Keratinocyte (primary cell): Measurements from ENCODE around the gene CAPN2. TPM values are rescaled to one million over a fixed set of nuclear protein-coding genes. Genes with fewer than 3 reads are reported as not detected.

Source experiments
- DNase-seq: peaks from one replicate; pipeline ENCODE4 v3.0.0-alpha.2; 2011; ENCODE audit warnings: low read depth, missing footprints, low spot score
- FAIRE-seq: peaks from 2 replicates; lab custom pipeline; 2011; peaks lifted over from hg19 to GRCh38; lab: Jason Lieb, UNC
- H2AFZ ChIP-seq: 2 replicates; pipeline ENCODE4 v1.6.0; 2012; ENCODE audit warnings: low read length, control low read depth, inconsistent platforms; ENCODE audit not compliant: control insufficient read depth
- H3K27ac ChIP-seq: 2 replicates; pipeline ENCODE4 v1.5.1; 2011; ENCODE audit warnings: low read length; ENCODE audit not compliant: control insufficient read depth, insufficient read depth
- H3K27me3 ChIP-seq: 3 replicates; pipeline ENCODE4 v1.6.0; 2011; ENCODE audit warnings: low read length; ENCODE audit not compliant: control insufficient read depth, insufficient read depth; ENCODE audit errors: extremely low read depth
- H3K36me3 ChIP-seq, 2 experiments: 2 replicates in 1 of 2; 3 replicates in 1 of 2; pipeline ENCODE4 v1.5.1; 2011; ENCODE audit warnings: low read length in 2 of 2, mild to moderate bottlenecking in 1 of 2; ENCODE audit not compliant: control insufficient read depth in 2 of 2, insufficient read depth in 2 of 2; ENCODE audit errors: extremely low read depth in 1 of 2
- H3K4me1 ChIP-seq: 3 replicates; pipeline ENCODE4 v1.5.1; 2011; ENCODE audit warnings: low read length; ENCODE audit not compliant: control insufficient read depth, insufficient read depth; ENCODE audit errors: extremely low read depth
- H3K4me2 ChIP-seq: 3 replicates; pipeline ENCODE4 v1.6.0; 2011; ENCODE audit warnings: low read depth, low read length; ENCODE audit not compliant: control insufficient read depth, insufficient read depth; ENCODE audit errors: extremely low read depth
- H3K4me3 ChIP-seq, 3 experiments: fragments of 200-600 bp in 1 of 3; sonication (generic) in 1 of 3; 2 replicates in 2 of 3; 3 replicates in 1 of 3; pipeline ENCODE4 v1.5.1; 2011 to 2016; ENCODE audit warnings: low read length in 3 of 3, mild to moderate bottlenecking in 3 of 3, control low read depth in 2 of 3, inconsistent platforms in 1 of 3, low read depth in 1 of 3, mixed read lengths in 1 of 3, mixed run types in 1 of 3, moderate library complexity in 1 of 3; ENCODE audit not compliant: control insufficient read depth in 2 of 3, insufficient read depth in 2 of 3; ENCODE audit errors: extremely low read depth in 1 of 3
- H3K79me2 ChIP-seq: 2 replicates; pipeline ENCODE4 v1.6.0; 2012; ENCODE audit warnings: low read length; ENCODE audit not compliant: control insufficient read depth, insufficient read depth
- H3K9ac ChIP-seq: 3 replicates; pipeline ENCODE4 v1.6.0; 2011; ENCODE audit warnings: low read length; ENCODE audit not compliant: control insufficient read depth, insufficient read depth; ENCODE audit errors: extremely low read depth
- H3K9me1 ChIP-seq: 3 replicates; pipeline ENCODE4 v1.6.0; 2011; ENCODE audit warnings: low read length; ENCODE audit not compliant: control insufficient read depth, insufficient read depth; ENCODE audit errors: extremely low read depth
- H3K9me3 ChIP-seq: 2 replicates; pipeline ENCODE4 v1.5.1; 2012; ENCODE audit warnings: low read depth, low read length; ENCODE audit not compliant: control insufficient read depth
- H4K20me1 ChIP-seq: 3 replicates; pipeline ENCODE4 v1.6.0; 2011; ENCODE audit warnings: low read length; ENCODE audit not compliant: control insufficient read depth, insufficient read depth; ENCODE audit errors: extremely low read depth
- EZH2 ChIP-seq: IDR thresholded peaks from one replicate; pipeline ENCODE4 v1.6.1; 2012; ENCODE audit warnings: inconsistent platforms, mild to moderate bottlenecking, low read length, moderate library complexity
- dilution Hi-C: fragments of 300-500 bp; cut with MboI; formaldehyde crosslinking; loops from one replicate; pipeline ENCODE4 v1.7.0; 2020; ENCODE audit warnings: low sequenced_read_pairs; ENCODE audit not compliant: extremely low pct_ligation_motif_present
- polyA plus RNA-seq, 5 experiments: library from polyadenylated mRNA; depleted of rRNA in 3 of 5; stranded (reverse) in 3 of 5; stranded (forward) in 1 of 5; unstranded in 1 of 5; fragments of >200 nt; gene quantifications; 1 replicate in 1 of 5; 2 replicates in 3 of 5; 3 replicates in 1 of 5; pipeline versions ENCODE4 v1.2.1 to v1.2.3, GENCODE V29; 2011 to 2012; ENCODE audit warnings: missing spikeins in 2 of 5, low read depth in 1 of 5, low replicate concordance in 1 of 5
- TF ChIP-seq, protein P1 (sequence below), 3 experiments: IDR thresholded peaks in 1 of 3; conservative IDR thresholded peaks in 1 of 3; optimal IDR thresholded peaks in 1 of 3; 2 replicates in 2 of 3; 3 replicates in 1 of 3; pipeline versions ENCODE3 to v1.5.1; 2011; ENCODE audit warnings: low read length in 3 of 3, mild to moderate bottlenecking in 3 of 3, moderate library complexity in 2 of 3, control low read depth in 1 of 3, inconsistent platforms in 1 of 3; ENCODE audit not compliant: insufficient read depth in 2 of 3; ENCODE audit errors: extremely low read depth in 1 of 3

The CAPN2 gene
- polyA plus RNA-seq, 1 donor (not counting 4 experiments of a cell fraction or from before 2014, with no cell fraction given), result 366 TPM

- Histone ChIP-seq H3K79me2 (peaks cover 34% of the 10 kb centered on the region), H4K20me1 (peaks cover 8% of the 10 kb centered on the region), H3K9ac (no peak overlapping the region), H3K4me3 (no peak overlapping the region), H3K9me1 (peaks cover 2% of the 10 kb centered on the region), H3K27ac (peak overlapping the region; percentile 55), H3K36me3 (peaks cover 30 to 37% of the 10 kb centered on the region in 2 experiments), H3K4me1 (peaks cover 49% of the 10 kb centered on the region), H3K27me3 (no peaks in the 10 kb centered on the region), H2AFZ (no peak overlapping the region), H3K4me2 (peak overlapping the region; percentile 22), H3K9me3 (no peaks in the 10 kb centered on the region)
- FAIRE-seq (peak; percentile 88), DNase-seq (peak; percentile 85)
- TF ChIP-seq EZH2, result no peak
- TF ChIP-seq, protein P1, sequence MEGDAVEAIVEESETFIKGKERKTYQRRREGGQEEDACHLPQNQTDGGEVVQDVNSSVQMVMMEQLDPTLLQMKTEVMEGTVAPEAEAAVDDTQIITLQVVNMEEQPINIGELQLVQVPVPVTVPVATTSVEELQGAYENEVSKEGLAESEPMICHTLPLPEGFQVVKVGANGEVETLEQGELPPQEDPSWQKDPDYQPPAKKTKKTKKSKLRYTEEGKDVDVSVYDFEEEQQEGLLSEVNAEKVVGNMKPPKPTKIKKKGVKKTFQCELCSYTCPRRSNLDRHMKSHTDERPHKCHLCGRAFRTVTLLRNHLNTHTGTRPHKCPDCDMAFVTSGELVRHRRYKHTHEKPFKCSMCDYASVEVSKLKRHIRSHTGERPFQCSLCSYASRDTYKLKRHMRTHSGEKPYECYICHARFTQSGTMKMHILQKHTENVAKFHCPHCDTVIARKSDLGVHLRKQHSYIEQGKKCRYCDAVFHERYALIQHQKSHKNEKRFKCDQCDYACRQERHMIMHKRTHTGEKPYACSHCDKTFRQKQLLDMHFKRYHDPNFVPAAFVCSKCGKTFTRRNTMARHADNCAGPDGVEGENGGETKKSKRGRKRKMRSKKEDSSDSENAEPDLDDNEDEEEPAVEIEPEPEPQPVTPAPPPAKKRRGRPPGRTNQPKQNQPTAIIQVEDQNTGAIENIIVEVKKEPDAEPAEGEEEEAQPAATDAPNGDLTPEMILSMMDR (optimal IDR thresholded peaks at IDR 0.05 in 1 of 3, IDR thresholded peaks at IDR 0.05 in 1 of 3, conservative IDR thresholded peaks at IDR 0.05 in 1 of 3; ENCODE audit: extremely low read depth in 1 of 3, insufficient read depth in 2 of 3, low read length in 3 of 3), result no peak
- dilution Hi-C loops, result no loop called here
These were observed 29.5 kb downstream of the CAPN2 start for GRCh38 chr1:223741861-223742260.

DNA sequence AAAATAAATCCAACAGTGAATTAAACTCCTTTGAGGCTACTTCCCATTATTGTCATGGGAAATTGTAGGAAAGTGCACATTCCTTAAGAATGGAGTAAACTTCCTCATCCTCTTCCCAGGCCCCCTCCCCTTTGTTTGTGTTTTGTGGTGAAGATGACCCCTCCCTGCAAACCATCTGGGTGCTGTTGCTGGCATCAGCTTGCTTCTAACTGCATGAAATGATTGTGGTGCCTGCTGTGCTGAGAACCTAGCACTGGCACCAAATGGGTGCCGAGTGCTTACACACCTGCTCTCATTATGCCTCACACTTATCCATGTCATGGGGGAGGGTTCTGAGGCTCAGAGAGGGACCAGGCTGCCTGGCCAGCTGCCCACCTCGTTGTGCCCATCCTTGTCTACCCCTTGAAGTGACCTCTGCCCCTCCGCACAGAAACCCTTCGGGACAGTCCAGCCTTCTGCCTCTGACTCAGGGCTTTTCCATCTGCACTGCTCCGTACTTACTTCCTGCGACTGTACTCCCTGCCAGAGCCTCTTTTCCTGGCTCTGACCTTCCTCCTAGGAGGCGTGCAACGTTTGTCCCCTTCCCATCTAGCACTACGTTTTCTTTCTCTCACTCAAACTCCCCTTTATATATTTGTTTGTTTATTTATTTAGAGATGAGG lies 30.6 kb downstream of the CAPN2 start:
- DNase-seq, result no peak
- H3K9ac ChIP-seq, result no peak overlapping the region
- no peak overlapping the region for H3K4me3 ChIP-seq
- H3K9me1 ChIP-seq, result peaks cover 2% of the 10 kb centered on the region
- no peaks in the 10 kb centered on the region for H3K9me3 ChIP-seq
- no peak overlapping the region for H3K4me2 ChIP-seq
- H3K36me3 ChIP-seq, result peaks cover 38 to 45% of the 10 kb centered on the region in 2 experiments
- dilution Hi-C loops, result no loop called here
- peak overlapping the region; percentile 13 for H3K27ac ChIP-seq
- no peak for FAIRE-seq
- TF ChIP-seq, protein P1 (optimal IDR thresholded peaks at IDR 0.05 in 1 of 3, IDR thresholded peaks at IDR 0.05 in 1 of 3, conservative IDR thresholded peaks at IDR 0.05 in 1 of 3; ENCODE audit: extremely low read depth in 1 of 3, insufficient read depth in 2 of 3, low read length in 3 of 3), result no peak
- no peak for TF ChIP-seq EZH2
- H3K4me1 ChIP-seq, result peaks cover 44% of the 10 kb centered on the region
- no peaks in the 10 kb centered on the region for H3K27me3 ChIP-seq
- peaks cover 27% of the 10 kb centered on the region for H3K79me2 ChIP-seq
- peaks cover 5% of the 10 kb centered on the region for H4K20me1 ChIP-seq
- no peak overlapping the region for H2AFZ ChIP-seq
